Ovary (tissue), 3 donors: Measurements from ENCODE around the gene AQP12A.

Source experiments
- CTCF ChIP-seq, 3 donors: fragments of 450-650 bp in 2 of 3; fragments of 200-600 bp in 1 of 3; IDR thresholded peaks; one replicate each; pipeline versions ENCODE4 v1.5.1 to v1.8.0; 2016 to 2022; ENCODE audit warnings: antibody characterized with exemption in 3 of 3, mild to moderate bottlenecking in 1 of 3
- EP300 ChIP-seq: sonication (generic); formaldehyde crosslinking; IDR thresholded peaks from one replicate; pipeline ENCODE4 v1.6.1; 2017; ENCODE audit warnings: antibody characterized with exemption
- POLR2A ChIP-seq: fragments of 450-650 bp; IDR thresholded peaks from one replicate; pipeline ENCODE4 v1.6.1; 2017; ENCODE audit warnings: antibody characterized with exemption, mild to moderate bottlenecking, moderate library complexity
- donor health status: DM: no; HTN: no; CAD: no.

GRCh38 chr2:240645346-240645745, 46.3 kb upstream of the AQP12A start:
- TF ChIP-seq CTCF (IDR thresholded peaks at IDR 0.05): no peak
- TF ChIP-seq POLR2A: no peak
- TF ChIP-seq EP300: no peak
